ENCODE data around the gene EED.

The EED gene

GRCh38 chr11:86244522-86245368 lies at the start of gene EED:
EED (plus strand) TSS chr11:86244753; CDS start chr11:86245230, 477 bp downstream.
- peak; percentile 84 for DNase-seq (ENCODE audit: low read depth, low spot score)

GRCh38 chr11:86194998-86195397 lies 49.6 kb upstream of the EED start:
- no peak for DNase-seq (ENCODE audit: low read depth, low spot score)

- DNase-seq (ENCODE audit: low read depth, low spot score), result no peak
These were observed 48.4 kb upstream of the EED start for GRCh38 chr11:86196085-86196696.

- DNase-seq (ENCODE audit: low read depth, low spot score), result no peak
These were observed 47.6 kb upstream of the EED start for GRCh38 chr11:86196913-86197312.

GRCh38 chr11:86197448-86197847 lies 47.1 kb upstream of the EED start:
- no peak for DNase-seq (ENCODE audit: low read depth, low spot score)

GRCh38 chr11:86198139-86198538 lies 46.4 kb upstream of the EED start:
- no peak for DNase-seq (ENCODE audit: low read depth, low spot score)

GRCh38 chr11:86199354-86199753 lies 45.2 kb upstream of the EED start:
- no peak for DNase-seq (ENCODE audit: low read depth, low spot score)

GRCh38 chr11:86201371-86201884 lies 43.1 kb upstream of the EED start:
- DNase-seq (ENCODE audit: low read depth, low spot score), result no peak

GRCh38 chr11:86202013-86202336 lies 42.6 kb upstream of the EED start:
- DNase-seq (ENCODE audit: low read depth, low spot score), result no peak

- DNase-seq (ENCODE audit: low read depth, low spot score), result no peak
These were observed 40.2 kb upstream of the EED start for GRCh38 chr11:86204356-86204755.

- DNase-seq (ENCODE audit: low read depth, low spot score), result no peak
These were observed 38.9 kb upstream of the EED start for GRCh38 chr11:86205421-86206336.

GRCh38 chr11:86206337-86206695 lies 38.2 kb upstream of the EED start:
- no peak for DNase-seq (ENCODE audit: low read depth, low spot score)

- no peak for DNase-seq (ENCODE audit: low read depth, low spot score)
These were observed 37.1 kb upstream of the EED start for GRCh38 chr11:86207413-86207812.

- no peak for DNase-seq (ENCODE audit: low read depth, low spot score)
These were observed 36.0 kb upstream of the EED start for GRCh38 chr11:86208572-86208971.

GRCh38 chr11:86209806-86210657 lies 34.5 kb upstream of the EED start:
- no peak for DNase-seq (ENCODE audit: low read depth, low spot score)

- no peak for DNase-seq (ENCODE audit: low read depth, low spot score)
These were observed 33.7 kb upstream of the EED start for GRCh38 chr11:86210898-86211297.

- no peak for DNase-seq (ENCODE audit: low read depth, low spot score)
These were observed 32.9 kb upstream of the EED start for GRCh38 chr11:86211619-86212018.

GRCh38 chr11:86212019-86212611 lies 32.4 kb upstream of the EED start:
- no peak for DNase-seq (ENCODE audit: low read depth, low spot score)

GRCh38 chr11:86214710-86215109 lies 29.8 kb upstream of the EED start:
- no peak for DNase-seq (ENCODE audit: low read depth, low spot score)

GRCh38 chr11:86218125-86219084 lies 26.1 kb upstream of the EED start:
- peak; percentile 26 for DNase-seq (ENCODE audit: low read depth, low spot score)
